H1 (cell line): ENCODE results near the gene ROR1. TPM values are rescaled to one million over a fixed set of nuclear protein-coding genes. Genes with fewer than 3 reads are reported as not detected.

Experiments
- CTCF ChIA-PET: fragments of 300-600 bp; sonication (Branson Sonifier 250); formaldehyde crosslinking; loops from one replicate; lab custom pipeline; 2021; ENCODE audit not compliant: partially characterized antibody; lab: Charles Lee
- POLR2A ChIA-PET: fragments of 300-600 bp; sonication (Branson Sonifier 250); formaldehyde crosslinking; loops from one replicate; lab custom pipeline; 2021; ENCODE audit warnings: inconsistent platforms; ENCODE audit not compliant: partially characterized antibody; lab: Charles Lee
- DNase-seq, 2 experiments: peaks; one replicate each; pipeline versions ENCODE4 v3.0.0 to v3.0.0-alpha.2; 2010 to 2022; ENCODE audit warnings: low spot score in 2 of 2, low read depth in 1 of 2, mixed read lengths in 1 of 2
- FAIRE-seq: peaks from 2 replicates; lab custom pipeline; 2011; peaks lifted over from hg19 to GRCh38; lab: Jason Lieb, UNC
- H2AFZ ChIP-seq: 2 replicates; pipeline ENCODE4 v1.8.1; 2012; ENCODE audit warnings: low read length, inconsistent platforms
- H2AK5ac ChIP-seq: 2 replicates; pipeline ENCODE4 v1.6.1; 2013; ENCODE audit warnings: low read depth, low read length
- H2BK120ac ChIP-seq: replicated peaks from 2 replicates; pipeline ENCODE3; 2013; ENCODE audit warnings: low read depth, low read length, inconsistent platforms
- H2BK12ac ChIP-seq: 2 replicates; pipeline ENCODE4 v1.6.1; 2013; ENCODE audit warnings: low read depth, low read length
- H2BK15ac ChIP-seq: 2 replicates; pipeline ENCODE4 v1.6.1; 2013; ENCODE audit warnings: low read length
- H2BK20ac ChIP-seq: 2 replicates; pipeline ENCODE4 v1.6.1; 2013; ENCODE audit warnings: low read length
- H2BK5ac ChIP-seq: 2 replicates; pipeline ENCODE4 v1.6.1; 2013; ENCODE audit warnings: low read depth, low read length
- H3K14ac ChIP-seq: 2 replicates; pipeline ENCODE4 v1.6.1; 2013; ENCODE audit warnings: inconsistent platforms; ENCODE audit not compliant: insufficient read length
- H3K18ac ChIP-seq: 2 replicates; pipeline ENCODE4 v1.6.1; 2013; ENCODE audit warnings: low read length; ENCODE audit errors: extremely low read depth
- H3K23ac ChIP-seq: 2 replicates; pipeline ENCODE4 v1.6.1; 2013; ENCODE audit warnings: inconsistent platforms; ENCODE audit not compliant: insufficient read length
- H3K23me2 ChIP-seq: 2 replicates; pipeline ENCODE4 v1.6.1; 2013; ENCODE audit warnings: low read depth, low read length
- H3K27ac ChIP-seq: 2 replicates; pipeline ENCODE4 v1.6.1; 2011; ENCODE audit warnings: low read depth, low read length, inconsistent platforms
- H3K27me3 ChIP-seq, 4 experiments: replicated peaks in 1 of 4; 1 replicate in 1 of 4; 2 replicates in 3 of 4; pipeline versions ENCODE4 v1.6.1 to v1.8.1; 2011 to 2013; ENCODE audit warnings: low read length in 3 of 4, mild to moderate bottlenecking in 3 of 4, inconsistent platforms in 2 of 4, mixed read lengths in 2 of 4, moderate library complexity in 1 of 4; ENCODE audit not compliant: control insufficient read depth in 3 of 4, insufficient read depth in 3 of 4; ENCODE audit errors: extremely low read depth in 1 of 4
- H3K36me3 ChIP-seq, 4 experiments: 2 replicates each; pipeline versions ENCODE4 v1.6.1 to v1.8.1; 2011 to 2013; ENCODE audit warnings: mild to moderate bottlenecking in 4 of 4, low read length in 3 of 4, moderate library complexity in 2 of 4, control low read depth in 1 of 4, inconsistent platforms in 1 of 4; ENCODE audit not compliant: insufficient read depth in 4 of 4, control insufficient read depth in 2 of 4
- H3K4ac ChIP-seq: replicated peaks from 2 replicates; pipeline ENCODE3; 2013; ENCODE audit warnings: low read length, low read depth, mixed read lengths, inconsistent platforms; ENCODE audit not compliant: insufficient read length
- H3K4me1 ChIP-seq, 4 experiments: replicated peaks in 1 of 4; 1 replicate in 1 of 4; 2 replicates in 3 of 4; pipeline versions ENCODE4 v1.6.1 to v1.8.1; 2011 to 2013; ENCODE audit warnings: low read length in 3 of 4, inconsistent platforms in 2 of 4, mixed read lengths in 1 of 4; ENCODE audit not compliant: insufficient read depth in 4 of 4, control insufficient read depth in 3 of 4
- H3K4me2 ChIP-seq, 2 experiments: 2 replicates each; pipeline versions ENCODE4 v1.6.1 to v1.8.1; 2011 to 2013; ENCODE audit warnings: low read depth in 2 of 2, low read length in 2 of 2, control low read depth in 1 of 2, inconsistent platforms in 1 of 2, mild to moderate bottlenecking in 1 of 2; ENCODE audit not compliant: insufficient read depth in 1 of 2
- H3K4me3 ChIP-seq, 4 experiments: fragments of 200-600, 300-600 bp in 1 of 4; sonication (generic), shearing (Covaris generic), sonication (Bioruptor Twin) in 1 of 4; 2 replicates each; pipeline versions ENCODE4 v1.5.1 to v1.8.1; 2011 to 2016; ENCODE audit warnings: low read length in 4 of 4, low read depth in 3 of 4, control low read depth in 2 of 4, inconsistent platforms in 2 of 4, mild to moderate bottlenecking in 2 of 4, mixed read lengths in 1 of 4, moderate library complexity in 1 of 4; ENCODE audit not compliant: insufficient read depth in 2 of 4; ENCODE audit errors: extremely low read depth in 1 of 4
- H3K56ac ChIP-seq: replicated peaks from 2 replicates; pipeline ENCODE3; 2013; ENCODE audit warnings: low read depth, mild to moderate bottlenecking, mixed read lengths, low read length, inconsistent platforms; ENCODE audit not compliant: insufficient read length
- H3K79me1 ChIP-seq: 2 replicates; pipeline ENCODE4 v1.6.1; 2013; ENCODE audit warnings: low read depth, low read length, control low read depth
- H3K79me2 ChIP-seq, 2 experiments: 2 replicates each; pipeline versions ENCODE4 v1.6.1 to v1.8.1; 2012 to 2013; ENCODE audit warnings: low read length in 2 of 2, mild to moderate bottlenecking in 2 of 2, inconsistent platforms in 1 of 2; ENCODE audit not compliant: insufficient read depth in 2 of 2, control insufficient read depth in 1 of 2
- H3K9ac ChIP-seq, 4 experiments: replicated peaks in 1 of 4; 1 replicate in 1 of 4; 2 replicates in 3 of 4; pipeline versions ENCODE4 v1.6.1 to v1.8.1; 2011 to 2013; ENCODE audit warnings: low read depth in 3 of 4, low read length in 3 of 4, control low read depth in 2 of 4, mild to moderate bottlenecking in 2 of 4, moderate library complexity in 2 of 4, inconsistent platforms in 1 of 4; ENCODE audit errors: extremely low read depth in 1 of 4
- H3K9me3 ChIP-seq, 2 experiments: 2 replicates each; pipeline versions ENCODE4 v1.6.1 to v1.8.1; 2012 to 2013; ENCODE audit warnings: mild to moderate bottlenecking in 2 of 2, moderate library complexity in 2 of 2, control low read depth in 1 of 2, inconsistent platforms in 1 of 2, low read depth in 1 of 2, low read length in 1 of 2, mixed read lengths in 1 of 2; ENCODE audit not compliant: insufficient read depth in 2 of 2
- H4K20me1 ChIP-seq, 2 experiments: replicated peaks in 1 of 2; 2 replicates each; pipeline versions ENCODE3 to v1.8.1; 2011 to 2013; ENCODE audit warnings: inconsistent platforms in 2 of 2, low read length in 2 of 2, mild to moderate bottlenecking in 1 of 2; ENCODE audit not compliant: insufficient read depth in 2 of 2, control insufficient read depth in 1 of 2
- H4K5ac ChIP-seq: 2 replicates; pipeline ENCODE4 v1.6.1; 2013; ENCODE audit warnings: low read length, low read depth, mixed read lengths, inconsistent platforms; ENCODE audit not compliant: insufficient read length
- H4K8ac ChIP-seq: 2 replicates; pipeline ENCODE4 v1.8.0; 2013; ENCODE audit warnings: mild to moderate bottlenecking, moderate library complexity, low read length, inconsistent platforms; ENCODE audit not compliant: insufficient read depth; ENCODE audit errors: extremely low read depth
- H4K91ac ChIP-seq: replicated peaks from 2 replicates; pipeline ENCODE3; 2013; ENCODE audit warnings: low read length, mixed read lengths, inconsistent platforms; ENCODE audit not compliant: insufficient read length
- TBP ChIP-seq: IDR thresholded peaks from 2 replicates; pipeline ENCODE4 v1.6.1; 2011; ENCODE audit warnings: low read depth, low read length, improper control_type of control experiment
- polyA plus RNA-seq, 7 experiments: library from polyadenylated mRNA; depleted of rRNA in 3 of 7; stranded (reverse) in 5 of 7; unstranded in 2 of 7; fragments of >200 nt in 5 of 7; fragments of 200-250 nt in 2 of 7; gene quantifications; 1 replicate in 5 of 7; 2 replicates in 1 of 7; 4 replicates in 1 of 7; pipeline versions ENCODE4 v1.2.1 to v1.2.3, GENCODE V29; 2011 to 2013; ENCODE audit warnings: missing spikeins in 2 of 7, mixed read lengths in 2 of 7
- total RNA-seq: library from RNA; stranded (reverse); fragmentation: NEBNext Ultra II Directional; extraction: Animal tissue kit (Norgen Biotek cat#: 25700); gene quantifications from 2 replicates; pipeline ENCODE4 v1.2.1, GENCODE V29; 2021

The ROR1 gene
- total and polyA plus RNA-seq, 2 of the 8 experiments (the other 6 are each of a cell fraction or from before 2014, with no cell fraction given), result 33.6 to 73.6 TPM

- Histone ChIP-seq H3K9ac (no peak overlapping the region), H3K36me3 (no peaks in the 10 kb centered on the region), H3K14ac (no peak overlapping the region), H2BK20ac (no peak overlapping the region), H3K4me3 (no peak overlapping the region), H3K9me3 (peaks cover 3 to 4% of the 10 kb centered on the region in 2 experiments; a peak in 1 of 4 replicates), H3K18ac (no peak overlapping the region), H3K4ac (no peak overlapping the region), H2BK5ac (no peak overlapping the region), H3K79me1 (no peaks in the 10 kb centered on the region), H4K8ac (no peak overlapping the region), H2BK15ac (no peak overlapping the region), H3K79me2 (no peaks in the 10 kb centered on the region), H3K23ac (no peak overlapping the region), H3K4me2 (no peak overlapping the region), H4K20me1 (no peaks in the 10 kb centered on the region), H3K56ac (no peak overlapping the region), H3K23me2 (no peaks in the 10 kb centered on the region), H2BK12ac (no peak overlapping the region), H3K4me1 (peaks cover 0 to 9% (median 5%) of the 10 kb centered on the region in 4 experiments; a peak in 6 of 7 replicates), H4K91ac (no peak overlapping the region), H2AK5ac (no peak overlapping the region), H3K27ac (no peak overlapping the region), H2AFZ (no peak overlapping the region), H2BK120ac (no peak overlapping the region), H3K27me3 (0 out of 7 replicates have a peak, but pooled peaks cover 0 to 1% (median 0%) of the 10 kb centered on the region in 4 experiments), H4K5ac (no peak overlapping the region)
- no peak for FAIRE-seq
- CTCF ChIA-PET, result no interaction called here
- POLR2A ChIA-PET, result no interaction called here
- DNase-seq, result no peak
- TF ChIP-seq TBP, result no peak
Measured at GRCh38 chr1:63743781-63744180, 30.0 kb upstream of the ROR1 start.
